Upper lobe of left lung (tissue), 4 donors: ENCODE data around the gene LRRC36.

ENCODE experiments used
- POLR2A ChIP-seq, 4 donors: fragments of 450-650 bp; IDR thresholded peaks; one replicate each; pipeline ENCODE4 v1.5.1; 2016 to 2017; ENCODE audit warnings: antibody characterized with exemption in 4 of 4, mild to moderate bottlenecking in 2 of 4
- TF ChIP-seq, protein P1 (sequence below), 6 experiments: fragments of 450-650 bp in 4 of 6; fragments of 200-600 bp in 2 of 6; sonication (generic) in 2 of 6; IDR thresholded peaks; one replicate each; pipeline ENCODE4 v1.5.1; 2016 to 2019; ENCODE audit warnings: antibody characterized with exemption in 6 of 6

DNA sequence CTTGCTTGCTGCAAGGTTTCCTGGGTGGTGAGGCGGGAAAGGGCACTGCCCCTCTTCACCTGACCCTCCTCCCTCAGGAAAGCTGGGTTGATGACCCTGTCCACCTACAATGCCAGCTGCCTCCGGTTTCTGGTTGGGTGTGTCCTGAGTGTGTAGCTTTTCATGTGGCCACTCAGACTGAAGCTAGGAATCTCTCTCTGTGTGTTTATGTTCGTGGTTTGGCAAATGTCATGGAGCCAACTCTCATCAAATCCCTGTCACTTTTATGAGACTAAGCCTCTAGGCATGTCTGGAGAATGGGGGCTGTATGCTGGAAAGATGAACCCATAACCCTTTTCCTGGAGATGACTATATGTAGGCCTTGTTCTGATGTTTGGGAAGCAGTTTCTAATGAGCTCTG is 30.2 kb upstream of the LRRC36 start:
- TF ChIP-seq, protein P1, sequence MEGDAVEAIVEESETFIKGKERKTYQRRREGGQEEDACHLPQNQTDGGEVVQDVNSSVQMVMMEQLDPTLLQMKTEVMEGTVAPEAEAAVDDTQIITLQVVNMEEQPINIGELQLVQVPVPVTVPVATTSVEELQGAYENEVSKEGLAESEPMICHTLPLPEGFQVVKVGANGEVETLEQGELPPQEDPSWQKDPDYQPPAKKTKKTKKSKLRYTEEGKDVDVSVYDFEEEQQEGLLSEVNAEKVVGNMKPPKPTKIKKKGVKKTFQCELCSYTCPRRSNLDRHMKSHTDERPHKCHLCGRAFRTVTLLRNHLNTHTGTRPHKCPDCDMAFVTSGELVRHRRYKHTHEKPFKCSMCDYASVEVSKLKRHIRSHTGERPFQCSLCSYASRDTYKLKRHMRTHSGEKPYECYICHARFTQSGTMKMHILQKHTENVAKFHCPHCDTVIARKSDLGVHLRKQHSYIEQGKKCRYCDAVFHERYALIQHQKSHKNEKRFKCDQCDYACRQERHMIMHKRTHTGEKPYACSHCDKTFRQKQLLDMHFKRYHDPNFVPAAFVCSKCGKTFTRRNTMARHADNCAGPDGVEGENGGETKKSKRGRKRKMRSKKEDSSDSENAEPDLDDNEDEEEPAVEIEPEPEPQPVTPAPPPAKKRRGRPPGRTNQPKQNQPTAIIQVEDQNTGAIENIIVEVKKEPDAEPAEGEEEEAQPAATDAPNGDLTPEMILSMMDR (IDR thresholded peaks at IDR 0.05) = no peak
- TF ChIP-seq POLR2A (IDR thresholded peaks at IDR 0.05) = no peak
